NCI-H146 (cell line): ENCODE measurements around the gene PRKCE.

Source experiments
- DNase-seq: peaks from one replicate; lab custom pipeline; 2025; lab: John Stamatoyannopoulos, UW

The PRKCE gene

GRCh38 chr2:45809205-45809604, 157.7 kb downstream of the PRKCE start:
- no peak for DNase-seq

- no peak for DNase-seq
These were observed 160.6 kb downstream of the PRKCE start for GRCh38 chr2:45812011-45812500.

- DNase-seq = peak; percentile 43
These were observed 161.8 kb downstream of the PRKCE start for GRCh38 chr2:45813003-45813941.

GRCh38 chr2:45814488-45814887, 163.0 kb downstream of the PRKCE start:
- DNase-seq = no peak

- peak; percentile 54 for DNase-seq
These were observed 163.6 kb downstream of the PRKCE start for GRCh38 chr2:45814951-45815621.

GRCh38 chr2:45816272-45816671, 164.8 kb downstream of the PRKCE start:
- DNase-seq = no peak

GRCh38 chr2:45818591-45818990, 167.1 kb downstream of the PRKCE start:
- DNase-seq = peak; percentile 33

GRCh38 chr2:45820048-45820447, 168.6 kb downstream of the PRKCE start:
- no peak for DNase-seq

- DNase-seq = no peak
These were observed 170.2 kb downstream of the PRKCE start for GRCh38 chr2:45821558-45822271.

GRCh38 chr2:45822272-45822630, 170.8 kb downstream of the PRKCE start:
- DNase-seq = no peak

GRCh38 chr2:45823723-45824206, 172.3 kb downstream of the PRKCE start:
- peak; percentile 85 for DNase-seq

- DNase-seq = peak; percentile 15
These were observed 173.7 kb downstream of the PRKCE start for GRCh38 chr2:45825001-45825651.

GRCh38 chr2:45826460-45826859, 175.0 kb downstream of the PRKCE start:
- DNase-seq = no peak

- no peak for DNase-seq
These were observed 175.6 kb downstream of the PRKCE start for GRCh38 chr2:45826884-45827635.

- DNase-seq = no peak
These were observed 178.8 kb downstream of the PRKCE start for GRCh38 chr2:45830322-45830721.

GRCh38 chr2:45833301-45833967, 182.0 kb downstream of the PRKCE start:
- DNase-seq = no peak

GRCh38 chr2:45833968-45834344, 182.5 kb downstream of the PRKCE start:
- DNase-seq = no peak

GRCh38 chr2:45834372-45834771, 182.9 kb downstream of the PRKCE start:
- no peak for DNase-seq

GRCh38 chr2:45834858-45835257, 183.4 kb downstream of the PRKCE start:
- DNase-seq = no peak

- peak; percentile 84 for DNase-seq
These were observed 184.8 kb downstream of the PRKCE start for GRCh38 chr2:45836316-45836715.

GRCh38 chr2:45836740-45837139, 185.3 kb downstream of the PRKCE start:
- no peak for DNase-seq
